Loucy (cell line): ENCODE data around the gene C1orf232.

Source experiments
- CTCF ChIP-seq: fragments of 200-600 bp; sonication (generic); conservative IDR thresholded peaks from 2 replicates; pipeline ENCODE4 v1.5.1; 2014; ENCODE audit warnings: mild to moderate bottlenecking, antibody characterized with exemption, low read length
- EZH2phosphoT487 ChIP-seq: fragments of 200-600 bp; IDR thresholded peaks from 2 replicates; pipeline ENCODE4 v1.6.1; 2018; ENCODE audit warnings: antibody characterized with exemption, mild to moderate bottlenecking, moderate library complexity, borderline replicate concordance

DNA sequence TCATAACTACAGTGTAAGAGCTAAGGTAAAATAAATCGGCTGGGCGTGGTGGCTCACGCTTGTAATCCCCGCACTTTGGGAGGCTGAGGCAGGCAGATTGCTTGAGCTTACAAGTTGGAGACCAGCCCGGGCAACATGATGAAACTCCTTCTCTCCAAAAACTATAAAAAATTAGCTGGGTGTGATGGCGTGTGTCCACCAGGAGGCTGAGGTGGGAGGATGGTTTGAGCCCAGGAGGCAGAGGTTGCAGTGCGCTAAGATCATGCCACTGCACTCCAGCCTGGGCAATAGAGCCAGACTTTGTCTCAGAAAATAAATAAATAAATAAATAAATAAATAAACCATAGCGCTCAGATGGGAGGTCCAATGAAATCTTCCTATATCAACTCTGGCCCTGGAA lies 26.6 kb downstream of the C1orf232 start:
- no peak for TF ChIP-seq CTCF
- no peak for TF ChIP-seq EZH2phosphoT487
